Heart right ventricle (tissue), 16 donors: ENCODE results near the gene ADARB2. TPM values are rescaled to one million over a fixed set of nuclear protein-coding genes. Genes with fewer than 3 reads are reported as not detected.

Experiments used
- ATAC-seq, 8 donors: fragments of 200-7000 bp; cut with Tn5 transposase; one replicate each; pipeline ENCODE4 v1.9.1; 2020; ENCODE audit warnings: mild to moderate bottlenecking in 8 of 8, moderate library complexity in 8 of 8, moderate number of reproducible peaks in 1 of 8
- DNase-seq, 2 donors: peaks; one replicate each; pipeline ENCODE4 v3.0.0-alpha.2; 2020
- H3K27ac ChIP-seq, 10 donors: fragments of 200-600 bp; sonication (generic) in 2 of 10; one replicate each; pipeline versions ENCODE4 v1.5.0 to v1.8.0; 2020 to 2022; ENCODE audit warnings: mild to moderate bottlenecking in 3 of 10
- H3K27me3 ChIP-seq, 7 donors: fragments of 200-600 bp; one replicate each; pipeline ENCODE4 v1.8.0; 2021 to 2022; ENCODE audit warnings: mild to moderate bottlenecking in 2 of 7
- H3K36me3 ChIP-seq, 9 donors: fragments of 200-600 bp; sonication (generic) in 1 of 9; one replicate each; pipeline versions ENCODE4 v1.5.0 to v1.8.0; 2020 to 2022; ENCODE audit warnings: mild to moderate bottlenecking in 2 of 9
- H3K4me1 ChIP-seq, 9 donors: fragments of 200-600 bp; sonication (generic) in 1 of 9; one replicate each; pipeline versions ENCODE4 v1.5.0 to v1.8.0; 2020 to 2022; ENCODE audit warnings: mild to moderate bottlenecking in 4 of 9
- H3K4me3 ChIP-seq, 10 donors: fragments of 200-600 bp; sonication (generic) in 2 of 10; one replicate each; pipeline versions ENCODE4 v1.5.0 to v1.8.0; 2020 to 2022; ENCODE audit warnings: mild to moderate bottlenecking in 7 of 10, moderate library complexity in 2 of 10
- H3K9me3 ChIP-seq, 11 donors: fragments of 200-600 bp in 10 of 11; sonication (generic) in 2 of 11; one replicate each; pipeline versions ENCODE4 v1.5.0 to v1.8.0; 2013 to 2022; ENCODE audit warnings: mild to moderate bottlenecking in 2 of 11, control low read depth in 1 of 11, moderate library complexity in 1 of 11
- CTCF ChIP-seq, 9 donors: fragments of 200-600 bp; sonication (generic) in 2 of 9; IDR thresholded peaks; one replicate each; pipeline versions ENCODE4 v1.5.0 to v1.8.0; 2021 to 2022; ENCODE audit warnings: antibody characterized with exemption in 9 of 9, mild to moderate bottlenecking in 5 of 9, moderate library complexity in 1 of 9
- WGBS, 2 donors: extraction: QIAGEN DNeasy Blood & Tissue Kit; methylation state at CpG; one replicate each; pipeline ENCODE4 v1.1.7; 2013; ENCODE audit warnings: inconsistent platforms in 1 of 2; 5-methylcytosine and 5-hydroxymethylcytosine counted together
- intact Hi-C, 10 donors: fragments of 100-400 bp; cut with DNase I; formaldehyde crosslinking; loops; one replicate each; pipeline versions ENCODE4 v1.11.1 to v1.14.2; 2022
- polyA plus RNA-seq, 2 donors: library from polyadenylated mRNA; stranded (reverse); fragments of 200-250 nt; gene quantifications; one replicate each; pipeline ENCODE4 v1.2.3, GENCODE V29; 2013
- total RNA-seq, 10 donors: library from RNA; stranded (reverse); fragmentation: NEBNext Ultra II Directional in 3 of 10; extraction: Animal tissue kit (Norgen Biotek cat#: 25700) in 3 of 10; gene quantifications; one replicate each; pipeline versions ENCODE4 v1.2.1 to v1.2.4, GENCODE V29; 2021 to 2023
- donor health status: Arrhythmogenic right ventricular cardiomyopathy.
- donor health status: ischemic (EF 13 %, LVEDD 7.1; RV severe dilation, severe dysfunction).
- donor health status: healthy with polysubstance abuse.
- donor health status: DM: no; HTN: yes; CAD: no.
- donor health status: DM: no; HTN: no; CAD: no.
- donor health status: ischemic (EF 25% LVEDD 6.9; RV normal size, moderate dysfunction).
- donor health status: ischemic (EF 25% LVEDD 5.7; RV mildly dilated, moderate dysfunction).
- donor health status: healthy.
- donor health status: DM: yes; HTN: yes; CAD: no.
- donor health status: Ischemic cardiomyopathy.
- donor health status: ischemic (EF 35%, LVEDD 5.7; RV mildly dilated, moderate dysfunction).
- donor health status: nonischemic (EF 11% LVEDD 7.7; RV severe dilation, severe dysfunction).
- donor health status: DM: yes; HTN: yes; CAD: no.
- donor health status: PGD.
- donor health status: ischemic (EF 29% LVEDD 5.4; RV normal size, mild dysfunction).
- donor health status: nonischemic (EF 23%, LVEDD 6.1; RV moderate dilation, normal function).

ADARB2 gene
- total and polyA plus RNA-seq, 12 donors: 0.08 to 0.47 (median 0.17) TPM; not detected in 2

DNA sequence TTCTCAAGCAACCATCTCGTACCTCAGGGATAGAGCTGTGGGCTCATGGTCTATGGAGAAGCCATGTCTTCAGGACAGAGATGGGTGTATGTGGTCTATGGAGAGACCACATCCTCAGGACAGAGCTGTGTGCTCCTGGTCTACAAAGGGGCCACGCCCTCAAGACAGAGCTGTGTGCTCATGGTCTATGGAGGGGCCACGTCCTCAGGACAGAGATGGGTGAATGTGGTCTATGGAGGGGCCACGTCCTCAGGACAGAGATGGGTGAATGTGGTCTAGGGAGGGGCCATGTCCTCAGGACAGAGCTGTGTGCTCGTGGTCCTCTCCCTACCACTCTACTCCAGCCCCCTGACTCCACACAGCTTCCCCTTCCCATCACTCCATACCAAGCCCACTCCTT is 563.3 kb downstream of the ADARB2 start:
- Histone ChIP-seq H3K4me1 (no peaks in the 10 kb centered on the region), H3K27ac (no peak overlapping the region), H3K9me3 (no peaks in the 10 kb centered on the region), H3K36me3 (no peaks in the 10 kb centered on the region), H3K27me3 (peaks cover 0 to 19% (median 15%) of the 10 kb centered on the region in 7 donors), H3K4me3 (no peak overlapping the region)
- no peak for DNase-seq
- ATAC-seq: peak in 1 of 8 donors; percentile 48
- 79 to 90% methylated on average over 5 of the region's 5 CpGs for WGBS, 2 donors
- no peak for TF ChIP-seq CTCF (IDR thresholded peaks at IDR 0.05)
- intact Hi-C loops: no loop called here

- 88 to 91% methylated on average over 27 of the region's 27 CpGs for WGBS, 2 donors
- H3K27me3 ChIP-seq: peaks cover 0 to 26% (median 13%) of the 10 kb centered on the region in 7 donors
- intact Hi-C loops: no loop called here
Measured at GRCh38 chr10:1173091-1173490, 564.2 kb downstream of the ADARB2 start.

DNA sequence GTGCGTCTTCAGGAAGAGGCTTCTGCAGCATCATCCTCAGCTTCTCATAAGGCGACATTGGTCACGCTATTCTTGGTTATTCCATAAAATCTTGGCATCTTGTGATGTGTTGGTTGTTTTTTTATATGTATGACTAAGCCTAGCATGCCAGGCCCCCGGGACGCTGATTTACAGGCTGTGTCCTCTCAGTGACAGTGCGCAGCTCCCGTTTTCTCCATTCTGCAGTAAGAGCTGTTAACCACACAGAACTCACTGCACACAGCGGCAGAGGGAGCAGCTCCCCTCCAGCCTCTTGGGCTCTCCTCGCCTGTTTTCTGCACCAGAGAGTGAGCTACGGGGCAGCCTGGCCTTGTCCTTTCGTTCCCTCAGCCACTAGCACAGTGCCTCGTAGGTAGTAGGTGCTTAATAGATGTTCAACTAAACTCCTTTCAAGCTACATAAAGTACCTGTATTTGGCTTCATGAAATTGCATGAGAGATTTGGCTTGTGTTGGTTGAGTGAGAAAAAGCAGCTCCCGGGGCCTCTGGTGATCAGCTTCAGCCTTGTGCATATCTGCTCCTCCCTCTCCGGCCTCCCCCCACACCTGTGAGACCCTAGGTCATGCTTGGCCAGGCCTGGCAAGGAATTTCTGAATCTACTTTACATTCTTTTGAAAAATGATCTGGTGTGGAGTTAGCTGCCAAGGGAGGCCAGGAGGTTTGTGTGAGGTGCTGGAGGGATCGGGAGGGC is 564.9 kb downstream of the ADARB2 start:
- Histone ChIP-seq H3K9me3 (no peaks in the 10 kb centered on the region), H3K4me1 (no peaks in the 10 kb centered on the region), H3K27me3 (peaks cover 0 to 26% (median 14%) of the 10 kb centered on the region in 7 donors), H3K27ac (no peak overlapping the region), H3K36me3 (no peaks in the 10 kb centered on the region), H3K4me3 (no peak overlapping the region)
- intact Hi-C loops: no loop called here
- DNase-seq: no peak
- WGBS, 2 donors: 81% methylated on average over 15 of the region's 15 CpGs
- no peak for ATAC-seq
- TF ChIP-seq CTCF (IDR thresholded peaks at IDR 0.05): no peak

More at GRCh38 chr10:1173091-1173490, 564.2 kb downstream of the ADARB2 start:
- Histone ChIP-seq H3K9me3 (no peaks in the 10 kb centered on the region), H3K4me3 (no peak overlapping the region), H3K36me3 (no peaks in the 10 kb centered on the region), H3K27ac (no peak overlapping the region), H3K4me1 (no peaks in the 10 kb centered on the region)
- no peak for ATAC-seq
- no peak for TF ChIP-seq CTCF (IDR thresholded peaks at IDR 0.05)
- no peak for DNase-seq

GRCh38 chr10:1171586-1171985 is 565.7 kb downstream of the ADARB2 start:
- no peaks in the 10 kb centered on the region for H3K4me1 ChIP-seq
- no peak for DNase-seq
- no peaks in the 10 kb centered on the region for H3K36me3 ChIP-seq
- no peak overlapping the region for H3K27ac ChIP-seq
- intact Hi-C loops: no loop called here
- ATAC-seq: no peak
- no peak for TF ChIP-seq CTCF (IDR thresholded peaks at IDR 0.05)
- no peak overlapping the region for H3K4me3 ChIP-seq
- peaks cover 0 to 29% (median 18%) of the 10 kb centered on the region in 7 donors for H3K27me3 ChIP-seq
- H3K9me3 ChIP-seq: no peaks in the 10 kb centered on the region
- WGBS, 2 donors: 80 to 81% methylated on average over 9 of the region's 9 CpGs
